Neural cell (in vitro differentiated cells): ENCODE results near the gene SNX15. TPM values are rescaled to one million over a fixed set of nuclear protein-coding genes. Genes with fewer than 3 reads are reported as not detected.

Source experiments
- H2AFZ ChIP-seq: fragments of 200-600, 300-800 bp; sonication (generic), shearing (Covaris generic); 2 replicates; pipeline ENCODE4 v1.6.0; 2014; ENCODE audit warnings: low read depth, mild to moderate bottlenecking, antibody characterized with exemption, low read length, moderate library complexity
- H3F3A ChIP-seq: fragments of 200-600 bp; shearing (Covaris generic); 2 replicates; pipeline ENCODE4 v1.6.1; 2016; ENCODE audit warnings: mild to moderate bottlenecking, moderate library complexity, mixed read lengths, antibody characterized with exemption, low read length; ENCODE audit not compliant: insufficient read depth, poor library complexity, severe bottlenecking
- H3K27ac ChIP-seq: fragments of 200-600, 300-800 bp; sonication (generic), shearing (Covaris generic); 2 replicates; pipeline ENCODE4 v1.5.1; 2014; ENCODE audit warnings: mild to moderate bottlenecking, low read length, moderate library complexity
- H3K27me3 ChIP-seq: fragments of 300-800, 200-600 bp; sonication (generic), shearing (Covaris generic); 2 replicates; pipeline ENCODE4 v1.6.0; 2014; ENCODE audit warnings: mild to moderate bottlenecking, low read depth, low read length, moderate library complexity; ENCODE audit not compliant: insufficient read depth
- H3K36me3 ChIP-seq: fragments of 300-800, 200-600 bp; sonication (generic), shearing (Covaris generic); 2 replicates; pipeline ENCODE4 v1.5.1; 2014; ENCODE audit warnings: mild to moderate bottlenecking, antibody characterized with exemption, low read length, moderate library complexity; ENCODE audit not compliant: insufficient read depth
- H3K4me2 ChIP-seq: fragments of 300-800, 200-600 bp; sonication (generic), shearing (Covaris generic); 2 replicates; pipeline ENCODE4 v1.6.0; 2014; ENCODE audit warnings: mild to moderate bottlenecking, low read length
- H3K4me3 ChIP-seq: fragments of 300-800, 200-600 bp; sonication (generic), shearing (Covaris generic); 2 replicates; pipeline ENCODE4 v1.5.1; 2014; ENCODE audit warnings: mild to moderate bottlenecking, low read length, moderate library complexity
- H3K79me2 ChIP-seq: fragments of 200-600 bp; shearing (Covaris generic); replicated peaks from 2 replicates; pipeline ENCODE4 v1.6.0; 2014; ENCODE audit warnings: mild to moderate bottlenecking, low read length, moderate library complexity; ENCODE audit not compliant: insufficient read depth
- H3K9ac ChIP-seq: fragments of 300-800, 200-600 bp; sonication (generic), shearing (Covaris generic); 2 replicates; pipeline ENCODE4 v1.6.1; 2016; ENCODE audit warnings: mild to moderate bottlenecking, low read length, mixed read lengths
- H3K9me2 ChIP-seq: fragments of 200-600 bp; shearing (Covaris generic); 2 replicates; pipeline ENCODE4 v1.6.1; 2016; ENCODE audit warnings: mild to moderate bottlenecking, low read length, mixed read lengths; ENCODE audit not compliant: insufficient read depth
- H3K9me3 ChIP-seq: fragments of 200-600, 300-800 bp; sonication (generic), shearing (Covaris generic); 2 replicates; pipeline ENCODE4 v1.6.1; 2016; ENCODE audit warnings: mild to moderate bottlenecking, mixed run types, low read length, moderate library complexity, mixed read lengths
- H4K20me1 ChIP-seq: fragments of 200-600 bp; shearing (Covaris generic); 2 replicates; pipeline ENCODE4 v1.6.1; 2016; ENCODE audit warnings: mild to moderate bottlenecking, mixed run types; ENCODE audit not compliant: insufficient read depth
- EP300 ChIP-seq: fragments of 450-650 bp; conservative IDR thresholded peaks from 2 replicates; pipeline ENCODE4 v1.6.1; 2014; ENCODE audit warnings: antibody characterized with exemption, mild to moderate bottlenecking, moderate library complexity; ENCODE audit not compliant: poor library complexity, severe bottlenecking
- EZH2 ChIP-seq: fragments of 200-600, 300-800 bp; shearing (Covaris generic), sonication (generic); IDR thresholded peaks from 2 replicates; pipeline ENCODE4 v1.6.1; 2014; ENCODE audit warnings: antibody characterized with exemption, low read length, borderline replicate concordance, mild to moderate bottlenecking; ENCODE audit not compliant: insufficient read depth, poor library complexity, severe bottlenecking
- MXI1 ChIP-seq: fragments of 450-650 bp; conservative IDR thresholded peaks from 2 replicates; pipeline ENCODE4 v1.6.1; 2014; ENCODE audit warnings: antibody characterized with exemption, mild to moderate bottlenecking; ENCODE audit not compliant: poor library complexity, severe bottlenecking
- POLR2AphosphoS5 ChIP-seq: IDR thresholded peaks from 2 replicates; pipeline ENCODE4 v1.6.1; 2012
- RAD21 ChIP-seq: fragments of 450-650 bp; conservative IDR thresholded peaks from 2 replicates; pipeline ENCODE4 v1.6.1; 2014; ENCODE audit warnings: antibody characterized with exemption, mild to moderate bottlenecking, moderate library complexity
- SMC3 ChIP-seq: fragments of 450-650 bp; conservative IDR thresholded peaks from 2 replicates; pipeline ENCODE4 v1.6.1; 2014; ENCODE audit warnings: antibody characterized with exemption, mild to moderate bottlenecking, moderate library complexity; ENCODE audit not compliant: poor library complexity
- TAF1 ChIP-seq: IDR thresholded peaks from 2 replicates; pipeline ENCODE4 v1.6.1; 2012; ENCODE audit warnings: low read depth
- polyA plus RNA-seq: library from polyadenylated mRNA; depleted of rRNA; stranded (reverse); fragments of >200 nt; gene quantifications from 2 replicates; pipeline ENCODE4 v1.2.3, GENCODE V29; 2014
- TF ChIP-seq, protein P1 (sequence below): fragments of 450-650 bp; IDR thresholded peaks from 2 replicates; pipeline ENCODE4 v1.5.1; 2014; ENCODE audit warnings: antibody characterized with exemption, mild to moderate bottlenecking, moderate library complexity; ENCODE audit not compliant: poor library complexity, severe bottlenecking
- TF ChIP-seq, protein P2 (sequence below): IDR thresholded peaks from 2 replicates; pipeline ENCODE4 v1.6.1; 2012; ENCODE audit warnings: borderline replicate concordance

Gene SNX15
- polyA plus RNA-seq, 1 donor from 2014 or later = 11.2 TPM

DNA sequence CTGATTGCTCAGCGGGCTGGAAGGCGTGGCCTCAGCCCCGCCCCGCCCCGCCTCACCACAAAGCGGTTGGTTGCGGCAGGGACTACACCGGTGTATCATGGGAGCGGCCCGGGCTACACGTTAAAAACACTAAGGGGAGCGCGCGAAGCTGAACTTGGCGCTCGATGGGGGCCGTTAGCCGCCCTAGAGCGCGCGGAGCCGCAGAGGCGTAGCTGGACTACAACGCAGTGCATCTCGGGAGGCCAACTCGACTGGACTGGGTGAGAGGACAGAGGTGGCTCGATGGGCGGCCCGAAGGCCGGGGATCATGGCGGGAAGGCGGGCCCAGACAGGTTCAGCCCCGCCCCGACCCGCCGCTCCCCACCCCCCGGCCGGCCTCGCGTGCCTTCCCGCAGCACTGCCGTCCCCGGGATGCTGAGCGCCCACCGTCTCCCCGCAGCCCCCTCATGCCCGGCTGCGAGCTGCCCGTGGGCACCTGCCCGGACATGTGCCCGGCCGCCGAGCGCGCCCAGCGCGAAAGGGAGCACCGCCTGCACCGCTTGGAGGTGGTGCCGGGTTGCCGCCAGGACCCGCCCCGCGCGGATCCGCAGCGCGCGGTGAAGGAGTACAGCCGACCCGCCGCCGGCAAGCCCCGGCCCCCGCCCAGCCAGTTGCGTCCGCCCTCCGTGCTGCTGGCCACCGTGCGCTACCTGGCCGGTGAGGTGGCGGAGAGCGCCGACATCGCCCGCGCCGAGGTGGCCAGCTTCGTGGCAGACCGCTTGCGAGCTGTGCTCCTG lies 13.8 kb downstream of the SNX15 start, which contains the start of gene SAC3D1:
Gene SAC3D1 (plus strand): TSS at position 364 of the 776 bp plus-strand sequence. CDS start 83 bp downstream, at position 447.
- Histone ChIP-seq H3F3A (no peaks in the 10 kb centered on the region), H3K27me3 (no peaks in the 10 kb centered on the region), H3K4me3 (peak within 1 kb of the TSS; percentile 77), H3K36me3 (no peaks in the 10 kb centered on the region), H3K79me2 (peaks cover 9% of the 10 kb centered on the region), H3K9ac (peak within 1 kb of the TSS; percentile 76), H3K9me3 (no peaks in the 10 kb centered on the region), H3K4me2 (no peak within 1 kb of the TSS), H3K27ac (peak within 1 kb of the TSS; percentile 82), H2AFZ (peak within 1 kb of the TSS; percentile 75), H3K9me2 (no peaks in the 10 kb centered on the region), H4K20me1 (no peaks in the 10 kb centered on the region)
- TF ChIP-seq, protein P1, sequence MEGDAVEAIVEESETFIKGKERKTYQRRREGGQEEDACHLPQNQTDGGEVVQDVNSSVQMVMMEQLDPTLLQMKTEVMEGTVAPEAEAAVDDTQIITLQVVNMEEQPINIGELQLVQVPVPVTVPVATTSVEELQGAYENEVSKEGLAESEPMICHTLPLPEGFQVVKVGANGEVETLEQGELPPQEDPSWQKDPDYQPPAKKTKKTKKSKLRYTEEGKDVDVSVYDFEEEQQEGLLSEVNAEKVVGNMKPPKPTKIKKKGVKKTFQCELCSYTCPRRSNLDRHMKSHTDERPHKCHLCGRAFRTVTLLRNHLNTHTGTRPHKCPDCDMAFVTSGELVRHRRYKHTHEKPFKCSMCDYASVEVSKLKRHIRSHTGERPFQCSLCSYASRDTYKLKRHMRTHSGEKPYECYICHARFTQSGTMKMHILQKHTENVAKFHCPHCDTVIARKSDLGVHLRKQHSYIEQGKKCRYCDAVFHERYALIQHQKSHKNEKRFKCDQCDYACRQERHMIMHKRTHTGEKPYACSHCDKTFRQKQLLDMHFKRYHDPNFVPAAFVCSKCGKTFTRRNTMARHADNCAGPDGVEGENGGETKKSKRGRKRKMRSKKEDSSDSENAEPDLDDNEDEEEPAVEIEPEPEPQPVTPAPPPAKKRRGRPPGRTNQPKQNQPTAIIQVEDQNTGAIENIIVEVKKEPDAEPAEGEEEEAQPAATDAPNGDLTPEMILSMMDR = no peak
- TF ChIP-seq, protein P2, sequence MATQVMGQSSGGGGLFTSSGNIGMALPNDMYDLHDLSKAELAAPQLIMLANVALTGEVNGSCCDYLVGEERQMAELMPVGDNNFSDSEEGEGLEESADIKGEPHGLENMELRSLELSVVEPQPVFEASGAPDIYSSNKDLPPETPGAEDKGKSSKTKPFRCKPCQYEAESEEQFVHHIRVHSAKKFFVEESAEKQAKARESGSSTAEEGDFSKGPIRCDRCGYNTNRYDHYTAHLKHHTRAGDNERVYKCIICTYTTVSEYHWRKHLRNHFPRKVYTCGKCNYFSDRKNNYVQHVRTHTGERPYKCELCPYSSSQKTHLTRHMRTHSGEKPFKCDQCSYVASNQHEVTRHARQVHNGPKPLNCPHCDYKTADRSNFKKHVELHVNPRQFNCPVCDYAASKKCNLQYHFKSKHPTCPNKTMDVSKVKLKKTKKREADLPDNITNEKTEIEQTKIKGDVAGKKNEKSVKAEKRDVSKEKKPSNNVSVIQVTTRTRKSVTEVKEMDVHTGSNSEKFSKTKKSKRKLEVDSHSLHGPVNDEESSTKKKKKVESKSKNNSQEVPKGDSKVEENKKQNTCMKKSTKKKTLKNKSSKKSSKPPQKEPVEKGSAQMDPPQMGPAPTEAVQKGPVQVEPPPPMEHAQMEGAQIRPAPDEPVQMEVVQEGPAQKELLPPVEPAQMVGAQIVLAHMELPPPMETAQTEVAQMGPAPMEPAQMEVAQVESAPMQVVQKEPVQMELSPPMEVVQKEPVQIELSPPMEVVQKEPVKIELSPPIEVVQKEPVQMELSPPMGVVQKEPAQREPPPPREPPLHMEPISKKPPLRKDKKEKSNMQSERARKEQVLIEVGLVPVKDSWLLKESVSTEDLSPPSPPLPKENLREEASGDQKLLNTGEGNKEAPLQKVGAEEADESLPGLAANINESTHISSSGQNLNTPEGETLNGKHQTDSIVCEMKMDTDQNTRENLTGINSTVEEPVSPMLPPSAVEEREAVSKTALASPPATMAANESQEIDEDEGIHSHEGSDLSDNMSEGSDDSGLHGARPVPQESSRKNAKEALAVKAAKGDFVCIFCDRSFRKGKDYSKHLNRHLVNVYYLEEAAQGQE = peak; percentile 62
- TF ChIP-seq POLR2AphosphoS5 (peak; percentile 62), MXI1 (peak; percentile 91), EP300 (no peak), SMC3 (no peak), EZH2 (no peak), TAF1 (peak; percentile 19), RAD21 (peak; percentile 7)

DNA sequence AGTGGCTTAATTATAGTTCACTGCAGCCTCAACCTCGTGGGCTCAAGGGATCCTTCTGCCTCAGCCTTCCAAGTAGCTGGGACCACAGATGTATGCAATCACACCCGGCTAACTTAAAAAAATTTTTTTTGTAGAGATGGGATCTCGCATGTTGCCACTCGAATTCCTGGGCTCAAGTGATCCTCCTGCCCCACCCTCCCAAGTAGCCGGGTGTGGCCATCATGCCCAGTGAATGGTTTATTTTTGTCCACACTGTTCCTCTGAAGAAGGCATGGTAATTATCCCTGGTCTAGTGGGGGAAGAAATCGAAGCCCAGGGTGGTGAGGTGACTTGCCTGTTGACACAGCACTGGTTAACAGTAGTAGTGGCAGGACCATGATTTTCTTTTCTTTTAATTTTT lies 15.7 kb downstream of the SNX15 start:
- Histone ChIP-seq H4K20me1 (no peaks in the 10 kb centered on the region), H3K27ac (no peak overlapping the region), H3K4me3 (peak overlapping the region; percentile 77), H3K9me2 (no peaks in the 10 kb centered on the region), H3K36me3 (no peaks in the 10 kb centered on the region), H3K4me2 (no peak overlapping the region), H3F3A (no peaks in the 10 kb centered on the region), H3K9ac (no peak overlapping the region), H3K27me3 (no peaks in the 10 kb centered on the region), H3K9me3 (no peaks in the 10 kb centered on the region), H3K79me2 (peaks cover 9% of the 10 kb centered on the region), H2AFZ (no peak overlapping the region)
- TF ChIP-seq, protein P1 = no peak
- no peak for TF ChIP-seq SMC3
- TF ChIP-seq RAD21 = no peak
- TF ChIP-seq, protein P2 = no peak
- no peak for TF ChIP-seq TAF1
- TF ChIP-seq EZH2 = no peak
- no peak for TF ChIP-seq MXI1
- no peak for TF ChIP-seq POLR2AphosphoS5
- TF ChIP-seq EP300 = no peak
